Measurements from ENCODE around the gene ZNF423. TPM values are rescaled to one million over a fixed set of nuclear protein-coding genes. Genes with fewer than 3 reads are reported as not detected.
A peak's percentile ranks its signal among the peaks of the same experiment; 100 is the strongest.
"Not testable (repeated sequence)": the region's sequence is repeated elsewhere in the genome, so short reads cannot be mapped to it uniquely, and the experiment has no call there.

Gene ZNF423
- total RNA-seq, 1 experiment from 2014 or later: 0.20 TPM

DNA sequence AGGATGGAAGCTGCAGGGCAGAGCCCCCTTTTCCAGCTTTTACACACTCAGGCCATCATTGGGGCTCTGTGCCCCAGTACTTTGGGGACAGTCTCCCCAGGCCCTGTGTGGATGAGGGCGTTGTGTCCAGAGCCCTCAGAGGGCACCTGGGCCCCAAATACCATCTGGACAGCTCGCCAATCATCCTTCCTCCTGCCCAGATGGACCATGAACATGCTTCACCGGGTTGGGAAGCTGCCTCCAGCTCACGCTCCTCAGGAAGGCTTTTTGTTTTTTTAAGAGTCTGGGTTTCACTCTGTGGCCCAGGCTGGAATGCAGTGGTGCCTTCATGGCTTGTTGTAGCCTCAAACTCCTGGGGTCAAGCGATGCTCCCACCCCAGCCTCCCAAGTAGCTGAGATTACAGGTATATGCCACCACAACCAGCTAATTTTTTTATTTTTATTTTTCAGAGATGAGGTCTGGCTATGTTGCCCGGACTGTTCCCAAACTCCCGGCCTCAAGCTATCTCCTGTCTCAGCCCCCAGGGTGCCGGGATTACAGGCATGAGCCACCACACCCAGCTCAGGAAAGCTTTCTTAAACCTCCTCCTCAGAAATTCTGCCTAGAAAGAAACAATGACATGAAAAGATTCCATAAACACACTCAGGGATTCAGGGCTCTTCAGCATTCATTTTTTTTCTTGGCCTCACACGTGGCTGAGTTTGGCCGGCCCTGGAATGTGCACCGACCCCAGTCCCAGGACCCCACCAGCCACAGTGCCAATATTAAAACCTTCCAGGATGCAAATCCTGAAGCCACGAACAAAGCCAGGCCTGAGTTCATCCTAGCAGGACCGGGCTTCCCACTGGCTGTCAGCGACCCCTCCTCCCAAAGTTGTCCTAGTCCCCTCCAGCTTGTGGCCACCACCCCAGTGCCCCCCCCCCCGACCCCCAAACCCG is 27.4 kb upstream of the ZNF423 start:
- Histone ChIP-seq H3K27me3 (replicated peaks; ENCODE audit: control insufficient read depth, insufficient read depth, low read length) (no peaks in the 10 kb centered on the region), H3K4me3 (ENCODE audit: low read depth, low read length) (no peak overlapping the region), H3K9me3 (no peaks in the 10 kb centered on the region), H3K36me3 (ENCODE audit: control insufficient read depth, insufficient read depth, low read length) (no peaks in the 10 kb centered on the region), H3K4me1 (peaks cover 30% of the 10 kb centered on the region)
- intact Hi-C loops (cut with micrococcal nuclease; ENCODE audit: unreplicated experiment): loop anchor here (1.0 kb wide), 1 partner anchor 17 kb away; no protein-coding TSS in a partner anchor
- no TSS peak for BruUV-seq (replicated peaks)
- peak overlapping the region; percentile 29 for H3K27ac Mint-ChIP-seq (ENCODE audit: unreplicated experiment)
- no peaks in the 10 kb centered on the region for H3K9me3 Mint-ChIP-seq (ENCODE audit: unreplicated experiment)
- H3K36me3 Mint-ChIP-seq (ENCODE audit: insufficient read depth, unreplicated experiment): no peaks in the 10 kb centered on the region
- no peak for DNase-seq
- ChIA-PET POLR2A (no interaction called here), CTCF (interaction anchor here (1.6 kb wide), 1 partner anchor 26 kb away, joined by 9 read pairs; no protein-coding TSS in a partner anchor)
- H3K4me3 Mint-ChIP-seq (ENCODE audit: unreplicated experiment): peak overlapping the region; percentile 41
- peaks cover 23% of the 10 kb centered on the region for H3K4me1 Mint-ChIP-seq (ENCODE audit: low read depth, unreplicated experiment)
- no peaks in the 10 kb centered on the region for H3K27me3 Mint-ChIP-seq (ENCODE audit: insufficient read depth, unreplicated experiment)
- TF ChIP-seq, protein P1, sequence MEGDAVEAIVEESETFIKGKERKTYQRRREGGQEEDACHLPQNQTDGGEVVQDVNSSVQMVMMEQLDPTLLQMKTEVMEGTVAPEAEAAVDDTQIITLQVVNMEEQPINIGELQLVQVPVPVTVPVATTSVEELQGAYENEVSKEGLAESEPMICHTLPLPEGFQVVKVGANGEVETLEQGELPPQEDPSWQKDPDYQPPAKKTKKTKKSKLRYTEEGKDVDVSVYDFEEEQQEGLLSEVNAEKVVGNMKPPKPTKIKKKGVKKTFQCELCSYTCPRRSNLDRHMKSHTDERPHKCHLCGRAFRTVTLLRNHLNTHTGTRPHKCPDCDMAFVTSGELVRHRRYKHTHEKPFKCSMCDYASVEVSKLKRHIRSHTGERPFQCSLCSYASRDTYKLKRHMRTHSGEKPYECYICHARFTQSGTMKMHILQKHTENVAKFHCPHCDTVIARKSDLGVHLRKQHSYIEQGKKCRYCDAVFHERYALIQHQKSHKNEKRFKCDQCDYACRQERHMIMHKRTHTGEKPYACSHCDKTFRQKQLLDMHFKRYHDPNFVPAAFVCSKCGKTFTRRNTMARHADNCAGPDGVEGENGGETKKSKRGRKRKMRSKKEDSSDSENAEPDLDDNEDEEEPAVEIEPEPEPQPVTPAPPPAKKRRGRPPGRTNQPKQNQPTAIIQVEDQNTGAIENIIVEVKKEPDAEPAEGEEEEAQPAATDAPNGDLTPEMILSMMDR (IDR thresholded peaks at IDR 0.05; ENCODE audit: insufficient read depth in 1 of 2, low read depth in 1 of 2, low read length in 1 of 2, severe bottlenecking in 1 of 2, unreplicated experiment in 1 of 2): no peak

DNA sequence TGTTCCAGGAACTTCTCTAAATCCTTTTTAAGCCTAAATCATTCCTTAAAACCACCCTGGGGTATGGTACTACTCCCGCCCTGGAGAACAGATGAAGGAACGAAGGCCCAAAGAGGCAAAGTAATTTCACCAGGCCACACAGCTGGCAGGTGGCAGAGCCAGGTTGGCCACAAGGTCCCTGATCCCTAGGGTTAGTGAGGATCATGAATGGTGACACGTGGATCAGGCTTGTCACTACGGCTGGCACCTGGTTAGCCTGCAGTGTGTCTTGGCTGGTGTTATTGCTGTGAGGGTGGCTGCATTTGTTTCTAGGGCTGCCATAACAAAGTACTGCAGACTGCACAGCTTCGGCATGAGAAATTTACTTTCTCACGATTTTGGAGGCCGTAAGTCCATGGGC is 26.0 kb upstream of the ZNF423 start:
- no peaks in the 10 kb centered on the region for H3K36me3 ChIP-seq (ENCODE audit: control insufficient read depth, insufficient read depth, low read length)
- H3K36me3 Mint-ChIP-seq (ENCODE audit: insufficient read depth, unreplicated experiment): no peaks in the 10 kb centered on the region
- TF ChIP-seq, protein P1 (IDR thresholded peaks at IDR 0.05; ENCODE audit: insufficient read depth in 1 of 2, low read depth in 1 of 2, low read length in 1 of 2, severe bottlenecking in 1 of 2, unreplicated experiment in 1 of 2): no peak
- H3K9me3 ChIP-seq: no peaks in the 10 kb centered on the region
- intact Hi-C loops (cut with micrococcal nuclease; ENCODE audit: unreplicated experiment): no loop called here
- DNase-seq: no peak
- no peak overlapping the region for H3K4me3 Mint-ChIP-seq (ENCODE audit: unreplicated experiment)
- H3K27ac Mint-ChIP-seq (ENCODE audit: unreplicated experiment): no peak overlapping the region
- no peaks in the 10 kb centered on the region for H3K9me3 Mint-ChIP-seq (ENCODE audit: unreplicated experiment)
- ChIA-PET POLR2A (no interaction called here), CTCF (no interaction called here)
- H3K4me3 ChIP-seq (ENCODE audit: low read depth, low read length): no peak overlapping the region
- peaks cover 17% of the 10 kb centered on the region for H3K4me1 Mint-ChIP-seq (ENCODE audit: low read depth, unreplicated experiment)
- peaks cover 29% of the 10 kb centered on the region for H3K4me1 ChIP-seq
- no peaks in the 10 kb centered on the region for H3K27me3 ChIP-seq (replicated peaks; ENCODE audit: control insufficient read depth, insufficient read depth, low read length)
- BruUV-seq (replicated peaks): no TSS peak
- no peaks in the 10 kb centered on the region for H3K27me3 Mint-ChIP-seq (ENCODE audit: insufficient read depth, unreplicated experiment)

DNA sequence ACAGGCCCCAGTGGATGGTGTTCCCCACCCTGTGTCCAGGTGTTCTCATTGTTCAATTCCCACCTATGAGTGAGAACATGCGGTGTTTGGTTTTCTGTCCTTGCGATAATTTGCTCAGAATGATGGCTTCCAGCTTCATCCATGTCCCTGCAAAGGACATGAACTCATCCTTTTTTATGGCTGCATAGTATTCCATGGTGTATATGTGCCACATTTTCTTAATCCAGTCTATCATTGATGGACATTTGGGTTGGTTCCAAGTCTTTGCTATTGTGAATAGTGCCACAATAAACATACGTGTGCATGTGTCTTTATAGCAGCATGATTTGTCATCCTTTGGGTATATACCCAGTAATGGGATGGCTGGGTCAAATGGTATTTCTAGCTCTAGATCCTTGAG is 22.6 kb upstream of the ZNF423 start:
- H3K36me3 ChIP-seq (ENCODE audit: control insufficient read depth, insufficient read depth, low read length); BruUV-seq (replicated peaks); H3K4me1 Mint-ChIP-seq (ENCODE audit: low read depth, unreplicated experiment); DNase-seq; H3K27me3 Mint-ChIP-seq (ENCODE audit: insufficient read depth, unreplicated experiment); POLR2A ChIA-PET; H3K9me3 Mint-ChIP-seq (ENCODE audit: unreplicated experiment); H3K4me3 ChIP-seq (ENCODE audit: low read depth, low read length); H3K4me3 Mint-ChIP-seq (ENCODE audit: unreplicated experiment); H3K27me3 ChIP-seq (replicated peaks; ENCODE audit: control insufficient read depth, insufficient read depth, low read length); H3K9me3 ChIP-seq; H3K36me3 Mint-ChIP-seq (ENCODE audit: insufficient read depth, unreplicated experiment); intact Hi-C loops (cut with micrococcal nuclease; ENCODE audit: unreplicated experiment); H3K27ac Mint-ChIP-seq (ENCODE audit: unreplicated experiment): not testable (repeated sequence)
- peaks cover 12% of the 10 kb centered on the region for H3K4me1 ChIP-seq
- CTCF ChIA-PET: interaction anchor here (2.9 kb wide), 1 partner anchor 20 kb away, joined by 21 read pairs; no protein-coding TSS in a partner anchor
